HK-2 (cell line): ENCODE measurements around the gene DLG2.
"Not testable (repeated sequence)": the region's sequence is repeated elsewhere in the genome, so short reads cannot be mapped to it uniquely, and the experiment has no call there.

Source experiments
- DNase-seq: peaks from one replicate; pipeline ENCODE4 v3.0.0-alpha.2; 2018; ENCODE audit not compliant: unreplicated experiment

DLG2 gene

DNA sequence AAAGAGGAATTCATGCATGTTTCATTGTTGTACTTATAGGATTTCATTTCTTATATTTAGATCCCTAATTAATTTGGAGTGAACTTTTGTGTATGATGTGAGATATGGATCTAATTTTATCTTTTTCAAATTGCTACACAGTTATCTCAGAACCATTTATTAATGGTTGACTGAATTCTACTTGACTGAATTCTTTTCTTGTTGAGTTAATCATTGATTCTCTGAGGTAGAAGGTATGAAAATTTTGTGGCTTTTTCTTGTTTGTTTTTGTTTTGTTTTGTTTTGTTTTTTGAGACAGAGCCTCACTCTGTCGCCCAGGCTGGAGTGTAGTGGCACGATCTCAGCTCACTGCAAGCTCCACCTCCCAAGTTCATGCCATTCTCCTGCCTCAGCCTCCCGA is 286.3 kb downstream of the DLG2 start:
- DNase-seq, result not testable (repeated sequence)

DNA sequence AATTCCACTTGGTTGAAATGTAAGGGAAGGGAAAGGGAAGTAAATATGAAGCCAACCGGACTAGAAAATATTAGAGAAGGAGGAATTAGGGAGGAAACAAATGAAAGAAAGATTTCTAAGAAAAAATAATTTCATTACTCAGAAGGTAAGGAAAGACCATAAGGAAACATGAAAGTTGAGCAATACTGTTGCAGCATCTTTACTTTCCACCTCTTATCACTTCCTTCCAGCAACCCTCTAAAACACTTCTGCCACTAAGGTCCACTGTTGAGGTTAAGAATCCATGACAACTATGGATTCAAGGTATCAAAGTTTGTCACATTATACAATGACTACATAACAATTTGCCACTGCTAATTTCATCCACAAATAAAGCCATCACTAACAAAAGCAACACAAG is 308.6 kb downstream of the DLG2 start:
- no peak for DNase-seq

- DNase-seq, result no peak
Observed at GRCh38 chr11:85316967-85317366, 310.2 kb downstream of the DLG2 start.

DNA sequence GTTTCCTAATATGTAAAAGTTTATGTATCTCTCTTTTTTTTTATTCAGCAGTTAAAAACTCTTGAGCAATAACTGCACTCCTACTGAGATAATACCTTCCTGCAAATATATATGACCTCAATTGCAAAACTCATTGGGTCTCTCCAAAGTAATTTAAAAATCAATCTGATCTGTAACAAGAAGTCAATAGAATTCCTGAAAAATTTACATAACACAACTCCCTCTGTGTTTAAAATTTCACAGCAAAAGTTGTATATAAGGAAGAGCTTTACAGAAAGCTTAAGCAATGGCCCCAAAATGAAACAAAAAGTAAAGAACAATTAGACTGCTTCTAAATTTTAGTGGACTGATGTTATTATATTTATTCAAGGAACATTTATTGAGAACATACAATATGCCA is 313.4 kb downstream of the DLG2 start:
- DNase-seq, result no peak

- no peak for DNase-seq
Observed at GRCh38 chr11:85310479-85310878, 316.7 kb downstream of the DLG2 start.

DNA sequence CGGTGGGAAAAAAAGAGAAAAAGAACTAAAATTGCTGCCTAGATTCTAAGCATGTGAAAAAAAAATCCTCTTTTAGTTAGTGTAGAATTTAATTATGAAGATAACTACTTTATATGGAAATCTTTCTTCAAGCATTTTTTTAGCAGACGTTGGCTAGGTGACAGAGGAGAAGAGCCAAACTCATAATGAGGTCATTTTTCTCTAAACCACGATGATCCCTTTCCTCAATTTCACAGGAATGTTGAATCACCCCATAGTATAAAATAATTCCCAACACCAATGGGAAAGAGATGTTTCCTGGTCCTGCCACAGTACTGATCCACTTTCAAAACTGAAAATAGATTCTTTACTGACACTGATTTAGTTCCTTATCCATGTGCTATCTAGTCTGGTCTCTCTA is 319.8 kb downstream of the DLG2 start:
- DNase-seq, result no peak

DNA sequence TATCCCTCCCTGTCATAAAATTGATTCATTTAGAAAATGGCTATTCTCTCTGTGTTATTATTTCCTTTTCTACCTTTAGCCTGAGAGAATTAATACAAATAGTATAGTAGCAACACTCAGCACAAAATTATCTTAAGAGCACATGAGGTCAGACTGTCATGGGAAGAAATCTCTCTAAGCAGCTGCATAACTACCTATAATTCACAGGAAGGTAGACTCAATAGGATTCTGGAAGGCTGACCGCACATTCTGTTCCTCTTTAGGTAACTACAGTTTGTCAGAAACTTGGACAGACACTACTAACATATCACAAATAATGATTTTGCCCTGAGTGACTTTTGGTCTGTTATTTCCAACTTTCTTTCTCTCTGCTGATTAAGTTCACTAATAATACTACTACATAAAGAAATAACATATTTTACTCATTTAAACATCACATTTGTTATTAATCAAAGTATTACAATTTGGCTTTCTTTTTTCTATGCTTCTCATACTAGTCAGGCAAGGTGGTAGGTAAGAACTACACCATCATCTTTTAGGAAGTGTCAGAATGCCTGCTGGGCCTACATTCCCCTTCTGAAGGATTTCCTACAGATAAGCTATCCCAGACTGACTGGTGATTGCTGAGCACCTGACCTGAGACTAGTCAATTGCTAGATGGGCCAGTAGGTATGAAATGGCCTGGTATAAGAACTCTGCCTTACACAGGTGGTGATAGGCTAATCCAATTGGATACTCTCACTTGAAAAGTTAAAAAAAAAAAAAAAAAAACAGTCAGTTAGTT is 325.1 kb downstream of the DLG2 start:
- no peak for DNase-seq

DNA sequence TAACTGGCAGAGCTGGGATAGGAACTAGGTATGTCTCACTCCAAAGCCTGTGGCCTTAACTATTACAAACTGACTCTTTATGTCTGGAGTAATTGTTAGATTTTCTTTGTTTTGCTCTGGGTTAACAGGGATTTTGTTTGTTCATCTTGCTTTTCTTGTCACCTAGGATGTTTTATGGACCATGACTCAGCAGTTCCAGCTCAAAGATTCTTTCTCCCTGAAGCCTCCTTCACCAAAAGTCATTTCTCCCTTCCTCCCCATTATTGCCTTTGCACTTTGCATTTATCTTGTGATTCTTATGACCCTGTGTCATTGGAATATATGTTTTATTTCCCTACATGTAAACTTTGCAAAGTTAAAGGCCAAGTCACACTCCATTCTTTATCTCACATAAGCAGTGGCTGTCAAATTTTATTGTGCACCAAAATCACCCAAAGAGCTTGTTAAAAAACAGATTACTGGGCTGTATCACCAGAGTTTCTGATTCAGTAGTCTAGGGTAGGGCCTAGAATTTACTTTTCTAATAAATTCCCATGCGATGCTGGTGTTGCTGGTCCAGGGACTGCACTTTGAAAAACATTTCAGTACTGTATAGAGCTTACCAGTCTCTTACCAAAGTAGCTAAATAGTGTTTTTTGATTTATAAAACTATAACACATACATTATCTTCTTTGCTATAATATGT is 327.7 kb downstream of the DLG2 start:
- DNase-seq, result no peak

- DNase-seq, result no peak
Observed at GRCh38 chr11:85295694-85296271, 331.4 kb downstream of the DLG2 start.

DNA sequence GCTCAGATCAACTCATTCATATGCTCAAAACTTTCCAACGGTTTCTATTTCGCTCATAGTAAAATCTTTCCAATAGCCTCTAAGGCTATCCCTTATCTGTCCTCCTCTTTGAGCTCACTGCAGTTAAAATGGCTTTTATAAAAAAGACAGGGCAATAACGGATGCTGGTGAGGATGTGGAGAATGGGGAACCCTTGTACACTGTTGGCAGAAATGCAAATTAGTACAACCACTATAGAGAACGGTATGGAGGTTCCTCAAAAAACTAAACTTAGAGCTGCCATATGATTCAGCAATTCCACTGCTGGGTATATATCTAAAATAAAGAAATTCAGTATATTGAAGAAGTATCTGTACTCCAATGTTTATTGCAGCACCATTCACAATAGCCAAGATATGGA is 345.6 kb downstream of the DLG2 start:
- DNase-seq, result no peak

DNA sequence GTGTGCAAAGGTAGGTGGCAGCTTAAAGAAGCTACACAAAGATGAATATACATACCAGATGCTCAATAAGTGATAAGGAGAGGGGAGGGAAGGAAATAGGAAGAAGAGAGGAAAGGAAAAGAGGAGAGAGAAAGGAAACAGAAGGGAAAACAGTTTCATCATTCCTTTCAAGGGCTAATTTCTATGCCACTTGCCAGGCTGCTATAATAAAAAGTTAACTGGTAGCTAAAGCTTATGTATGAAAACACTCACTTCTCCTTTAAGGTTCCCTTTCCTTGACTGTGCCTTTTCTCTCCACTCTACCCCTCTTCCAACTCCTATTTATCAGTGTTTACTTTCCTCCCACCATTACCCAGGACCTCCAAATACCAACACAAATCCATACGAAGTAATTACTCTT is 347.9 kb downstream of the DLG2 start:
- DNase-seq, result no peak

- no peak for DNase-seq
Observed at GRCh38 chr11:85277693-85278092, 349.5 kb downstream of the DLG2 start.

DNA sequence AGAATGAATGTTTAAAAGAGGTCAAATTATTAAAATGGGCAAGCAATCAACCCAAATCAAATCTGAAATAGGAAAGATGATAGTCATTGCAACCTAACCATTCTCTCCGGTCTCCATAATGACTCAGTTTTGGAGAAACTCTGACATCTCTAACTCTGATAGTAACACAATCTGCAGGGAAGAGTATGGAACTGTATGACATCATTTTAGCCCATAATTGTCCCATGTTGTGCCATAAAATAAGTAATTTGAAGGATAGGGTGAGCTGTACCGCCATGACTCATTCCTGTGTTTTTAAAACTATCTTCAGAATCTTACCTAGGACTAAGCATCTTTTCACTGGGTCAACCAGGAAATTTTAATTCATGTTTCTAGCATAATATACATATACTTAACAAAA is 350.8 kb downstream of the DLG2 start:
- DNase-seq, result no peak

GRCh38 chr11:85270315-85270714 is 356.8 kb downstream of the DLG2 start:
- DNase-seq, result not testable (repeated sequence)

GRCh38 chr11:85269109-85269508 is 358.0 kb downstream of the DLG2 start:
- no peak for DNase-seq

- DNase-seq, result no peak
Observed at GRCh38 chr11:85266646-85267045, 360.5 kb downstream of the DLG2 start.

DNA sequence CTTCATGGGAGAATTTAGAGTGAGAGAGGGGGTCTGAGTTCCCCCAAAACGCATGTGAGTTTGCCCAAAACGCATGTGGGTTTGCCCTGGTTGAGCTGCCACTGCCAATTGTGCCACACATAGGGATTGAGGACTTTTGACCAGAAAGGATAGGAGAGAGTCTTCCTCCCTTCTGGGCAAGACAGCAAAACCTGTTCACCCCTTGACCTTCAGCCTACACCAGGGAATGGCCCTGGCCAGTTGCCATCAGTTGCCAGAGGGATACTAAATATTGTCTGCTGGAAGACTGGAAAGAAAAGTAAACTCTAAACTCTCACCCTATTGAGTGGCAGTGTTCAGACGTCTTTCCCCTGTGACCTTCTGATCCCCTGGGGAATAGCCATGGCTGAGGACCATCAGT is 363.8 kb downstream of the DLG2 start:
- no peak for DNase-seq

GRCh38 chr11:85257837-85258236 is 369.3 kb downstream of the DLG2 start:
- no peak for DNase-seq

- DNase-seq, result no peak
Observed at GRCh38 chr11:85256433-85256832, 370.7 kb downstream of the DLG2 start.

- DNase-seq, result no peak
Observed at GRCh38 chr11:85249482-85249881, 377.7 kb downstream of the DLG2 start.

DNA sequence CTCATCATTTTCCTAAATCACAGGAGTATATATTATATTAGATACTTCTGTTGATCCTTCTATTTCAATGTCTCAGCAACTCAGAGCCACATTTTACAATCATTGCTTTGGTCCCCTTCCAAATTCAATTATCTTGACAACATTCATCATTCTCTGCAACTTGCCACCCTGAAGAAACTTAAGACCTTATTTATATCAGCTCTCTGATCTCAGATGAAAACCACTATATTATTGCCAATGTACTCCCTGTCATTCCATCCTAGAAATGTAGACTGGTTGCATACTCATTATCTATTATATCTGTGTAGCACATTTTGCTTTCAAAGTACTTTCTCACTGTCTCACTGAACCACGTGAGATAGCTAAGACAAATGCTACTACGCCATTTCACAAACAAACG is 379.3 kb downstream of the DLG2 start:
- no peak for DNase-seq

GRCh38 chr11:85238906-85239305 is 388.2 kb downstream of the DLG2 start:
- DNase-seq, result no peak

DNA sequence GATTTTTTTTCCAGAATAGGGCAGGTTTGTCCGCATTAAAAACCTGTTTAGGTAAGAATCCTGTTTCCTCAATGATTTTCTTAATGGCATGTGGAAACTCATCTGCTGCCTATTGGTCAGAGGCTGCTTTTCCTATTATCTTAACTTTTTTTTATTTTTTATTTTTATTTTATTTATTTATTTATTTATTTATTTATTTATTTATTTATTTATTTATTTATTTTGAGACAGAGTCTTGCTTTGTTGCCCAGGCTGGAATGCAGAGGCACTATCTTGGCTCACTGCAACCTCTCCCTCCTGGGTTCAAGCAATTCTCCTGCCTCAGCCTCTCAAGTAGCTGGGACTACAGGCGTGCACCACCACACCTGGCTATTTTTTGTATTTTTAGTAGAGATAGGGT is 389.1 kb downstream of the DLG2 start:
- not testable (repeated sequence) for DNase-seq
